ENCODE measurements around the gene PNMA1. TPM values are rescaled to one million over a fixed set of nuclear protein-coding genes. Genes with fewer than 3 reads are reported as not detected.
A peak's percentile ranks its signal among the peaks of the same experiment; 100 is the strongest.

The PNMA1 gene
- total and polyA plus RNA-seq, 9 of the 15 experiments (the other 6 are each of a cell fraction or from before 2014, with no cell fraction given): 1.7 to 26.4 (median 8.7) TPM

DNA sequence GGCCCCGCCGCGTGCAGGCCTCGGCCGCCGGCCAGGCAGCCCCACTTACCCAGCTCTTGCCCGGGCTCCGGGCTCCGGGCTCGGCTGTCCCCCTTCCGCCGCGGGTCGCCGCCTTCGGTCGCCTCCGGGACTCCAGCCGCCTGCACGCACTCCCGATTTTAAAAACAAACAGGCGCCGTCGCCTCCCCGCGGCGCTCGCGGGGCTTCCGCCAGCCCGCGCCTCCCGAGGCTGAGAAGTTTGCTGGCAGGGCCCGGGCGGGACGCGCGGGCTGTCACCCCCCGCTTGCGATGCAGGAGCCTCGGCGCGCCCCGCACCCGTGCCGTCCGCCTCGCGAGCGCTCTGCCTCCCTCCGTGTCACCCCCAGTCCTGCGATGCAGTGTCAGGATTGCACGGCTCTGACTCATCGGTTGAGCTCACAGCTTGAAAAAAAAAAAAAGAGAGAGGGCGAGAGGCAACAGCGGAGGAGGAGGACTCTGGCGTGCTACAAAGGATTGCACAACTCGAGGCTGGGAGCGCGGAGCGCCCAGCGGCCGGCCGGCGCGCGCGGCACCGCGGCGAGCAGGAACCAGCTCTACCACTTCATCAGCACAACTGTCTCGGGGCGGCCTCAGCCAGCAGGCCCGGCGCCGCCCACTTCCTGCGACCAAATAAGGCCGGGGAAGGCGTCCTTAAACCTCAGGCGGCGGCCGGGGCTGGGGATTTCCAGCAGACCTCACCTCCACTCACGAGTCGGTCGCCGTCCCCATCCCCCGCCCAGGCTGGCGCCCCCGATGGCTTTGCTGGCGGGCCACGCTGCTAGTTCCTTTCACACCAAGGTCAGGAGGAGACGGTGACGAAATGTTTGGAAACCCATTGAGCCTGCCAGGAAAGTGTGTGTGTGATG lies 45.8 kb upstream of the PNMA1 start (continued):
- TF ChIP-seq, protein P1, sequence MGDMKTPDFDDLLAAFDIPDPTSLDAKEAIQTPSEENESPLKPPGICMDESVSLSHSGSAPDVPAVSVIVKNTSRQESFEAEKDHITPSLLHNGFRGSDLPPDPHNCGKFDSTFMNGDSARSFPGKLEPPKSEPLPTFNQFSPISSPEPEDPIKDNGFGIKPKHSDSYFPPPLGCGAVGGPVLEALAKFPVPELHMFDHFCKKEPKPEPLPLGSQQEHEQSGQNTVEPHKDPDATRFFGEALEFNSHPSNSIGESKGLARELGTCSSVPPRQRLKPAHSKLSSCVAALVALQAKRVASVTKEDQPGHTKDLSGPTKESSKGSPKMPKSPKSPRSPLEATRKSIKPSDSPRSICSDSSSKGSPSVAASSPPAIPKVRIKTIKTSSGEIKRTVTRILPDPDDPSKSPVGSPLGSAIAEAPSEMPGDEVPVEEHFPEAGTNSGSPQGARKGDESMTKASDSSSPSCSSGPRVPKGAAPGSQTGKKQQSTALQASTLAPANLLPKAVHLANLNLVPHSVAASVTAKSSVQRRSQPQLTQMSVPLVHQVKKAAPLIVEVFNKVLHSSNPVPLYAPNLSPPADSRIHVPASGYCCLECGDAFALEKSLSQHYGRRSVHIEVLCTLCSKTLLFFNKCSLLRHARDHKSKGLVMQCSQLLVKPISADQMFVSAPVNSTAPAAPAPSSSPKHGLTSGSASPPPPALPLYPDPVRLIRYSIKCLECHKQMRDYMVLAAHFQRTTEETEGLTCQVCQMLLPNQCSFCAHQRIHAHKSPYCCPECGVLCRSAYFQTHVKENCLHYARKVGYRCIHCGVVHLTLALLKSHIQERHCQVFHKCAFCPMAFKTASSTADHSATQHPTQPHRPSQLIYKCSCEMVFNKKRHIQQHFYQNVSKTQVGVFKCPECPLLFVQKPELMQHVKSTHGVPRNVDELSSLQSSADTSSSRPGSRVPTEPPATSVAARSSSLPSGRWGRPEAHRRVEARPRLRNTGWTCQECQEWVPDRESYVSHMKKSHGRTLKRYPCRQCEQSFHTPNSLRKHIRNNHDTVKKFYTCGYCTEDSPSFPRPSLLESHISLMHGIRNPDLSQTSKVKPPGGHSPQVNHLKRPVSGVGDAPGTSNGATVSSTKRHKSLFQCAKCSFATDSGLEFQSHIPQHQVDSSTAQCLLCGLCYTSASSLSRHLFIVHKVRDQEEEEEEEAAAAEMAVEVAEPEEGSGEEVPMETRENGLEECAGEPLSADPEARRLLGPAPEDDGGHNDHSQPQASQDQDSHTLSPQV (IDR thresholded peaks at IDR 0.05): peak; percentile 17; the same call in 1 of the 2 replicates
- TF ChIP-seq ZNF507 (tag; conservative IDR thresholded peaks at IDR 0.05) (no peak), MAFF (IDR thresholded peaks at IDR 0.05; ENCODE audit: low read length) (no peak), EGR1 (conservative IDR thresholded peaks at IDR 0.05) (peak; percentile 75), MYC (IDR thresholded peaks at IDR 0.05; ENCODE audit: low read depth, low read length) (peak; percentile 60), MYC (CRISPR knock-in tag; IDR thresholded peaks at IDR 0.05; ENCODE audit: borderline replicate concordance, low read depth) (no peak), YBX1 (IDR thresholded peaks at IDR 0.05) (no peak), ZBTB8A (IDR thresholded peaks at IDR 0.05; ENCODE audit: partially characterized antibody) (no peak), ATF1 (CRISPR knock-in tag; IDR thresholded peaks at IDR 0.05) (no peak), ATF1 (tag; IDR thresholded peaks at IDR 0.05) (peak; percentile 70), SMAD2 (IDR thresholded peaks at IDR 0.05; ENCODE audit: low read depth, low read length) (no peak), SMARCC2 (IDR thresholded peaks at IDR 0.05; ENCODE audit: low read depth) (peak; percentile 42; the same call in 1 of the 2 replicates), ZFP30 (CRISPR knock-in tag; IDR thresholded peaks at IDR 0.05; ENCODE audit: borderline replicate concordance) (no peak), ZNF143 (CRISPR knock-in tag; IDR thresholded peaks at IDR 0.05) (no peak), CSDE1 (IDR thresholded peaks at IDR 0.05) (no peak), COPS2 (conservative IDR thresholded peaks at IDR 0.05) (no peak), THRAP3 (IDR thresholded peaks at IDR 0.05; ENCODE audit: borderline replicate concordance) (no peak), MTA1 (IDR thresholded peaks at IDR 0.05; ENCODE audit: borderline replicate concordance) (no peak), NFYB (IDR thresholded peaks at IDR 0.05; ENCODE audit: extremely low read depth, insufficient read length) (no peak), RBM17 (IDR thresholded peaks at IDR 0.05; ENCODE audit: borderline replicate concordance, low read depth, low read length) (no peak)
- TF ChIP-seq, protein P2, sequence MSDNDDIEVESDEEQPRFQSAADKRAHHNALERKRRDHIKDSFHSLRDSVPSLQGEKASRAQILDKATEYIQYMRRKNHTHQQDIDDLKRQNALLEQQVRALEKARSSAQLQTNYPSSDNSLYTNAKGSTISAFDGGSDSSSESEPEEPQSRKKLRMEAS (CRISPR knock-in tag; IDR thresholded peaks at IDR 0.05): peak; percentile 56; the same call in 1 of the 2 replicates
- TF ChIP-seq, protein P3, sequence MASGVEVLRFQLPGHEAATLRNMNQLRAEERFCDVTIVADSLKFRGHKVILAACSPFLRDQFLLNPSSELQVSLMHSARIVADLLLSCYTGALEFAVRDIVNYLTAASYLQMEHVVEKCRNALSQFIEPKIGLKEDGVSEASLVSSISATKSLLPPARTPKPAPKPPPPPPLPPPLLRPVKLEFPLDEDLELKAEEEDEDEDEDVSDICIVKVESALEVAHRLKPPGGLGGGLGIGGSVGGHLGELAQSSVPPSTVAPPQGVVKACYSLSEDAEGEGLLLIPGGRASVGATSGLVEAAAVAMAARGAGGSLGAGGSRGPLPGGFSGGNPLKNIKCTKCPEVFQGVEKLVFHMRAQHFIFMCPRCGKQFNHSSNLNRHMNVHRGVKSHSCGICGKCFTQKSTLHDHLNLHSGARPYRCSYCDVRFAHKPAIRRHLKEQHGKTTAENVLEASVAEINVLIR (CRISPR knock-in tag; IDR thresholded peaks at IDR 0.05): no peak
- TF ChIP-seq, protein P4, sequence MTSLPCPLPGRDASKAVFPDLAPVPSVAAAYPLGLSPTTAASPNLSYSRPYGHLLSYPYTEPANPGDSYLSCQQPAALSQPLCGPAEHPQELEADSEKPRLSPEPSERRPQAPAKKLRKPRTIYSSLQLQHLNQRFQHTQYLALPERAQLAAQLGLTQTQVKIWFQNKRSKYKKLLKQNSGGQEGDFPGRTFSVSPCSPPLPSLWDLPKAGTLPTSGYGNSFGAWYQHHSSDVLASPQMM (CRISPR knock-in tag; IDR thresholded peaks at IDR 0.05): no peak
